ENCODE data around the gene C17orf67.

Gene C17orf67

GRCh38 chr17:56833809-56834379 is at the start of gene C17orf67, which contains the start of gene DGKE:
Gene C17orf67 (minus strand): TSS chr17:56833920. CDS start chr17:56815810, 18,110 bp downstream.
Gene DGKE (plus strand): TSS chr17:56834151. CDS start chr17:56834796, 645 bp downstream.
- DNase-seq (ENCODE audit: low read depth in 1 of 2, low spot score in 1 of 2) = peak; percentile 88 to 98
- TF ChIP-seq JUND (IDR thresholded peaks at IDR 0.05; ENCODE audit: low read depth) = no peak
- in situ Hi-C loops (cut with HindIII; ENCODE audit: low pct_unique_long_range_greater_than_20kb, low sequenced_read_pairs) = no loop called here

- in situ Hi-C loops (cut with HindIII; ENCODE audit: low pct_unique_long_range_greater_than_20kb, low sequenced_read_pairs) = no loop called here
- TF ChIP-seq JUND (IDR thresholded peaks at IDR 0.05; ENCODE audit: low read depth) = no peak
- DNase-seq (ENCODE audit: low read depth in 1 of 2, low spot score in 1 of 2) = no peak
These were observed 48.1 kb upstream of the C17orf67 start for GRCh38 chr17:56881685-56882295.

GRCh38 chr17:56880571-56880970 is 46.9 kb upstream of the C17orf67 start:
- TF ChIP-seq JUND (IDR thresholded peaks at IDR 0.05; ENCODE audit: low read depth) = no peak
- in situ Hi-C loops (cut with HindIII; ENCODE audit: low pct_unique_long_range_greater_than_20kb, low sequenced_read_pairs) = no loop called here
- DNase-seq (ENCODE audit: low read depth in 1 of 2, low spot score in 1 of 2) = no peak

- in situ Hi-C loops (cut with HindIII; ENCODE audit: low pct_unique_long_range_greater_than_20kb, low sequenced_read_pairs) = no loop called here
- TF ChIP-seq JUND (IDR thresholded peaks at IDR 0.05; ENCODE audit: low read depth) = no peak
- DNase-seq (ENCODE audit: low read depth in 1 of 2, low spot score in 1 of 2) = no peak
These were observed 46.4 kb upstream of the C17orf67 start for GRCh38 chr17:56880133-56880532.

GRCh38 chr17:56879280-56879679 is 45.6 kb upstream of the C17orf67 start:
- no peak for DNase-seq (ENCODE audit: low read depth in 1 of 2, low spot score in 1 of 2)
- in situ Hi-C loops (cut with HindIII; ENCODE audit: low pct_unique_long_range_greater_than_20kb, low sequenced_read_pairs) = no loop called here
- no peak for TF ChIP-seq JUND (IDR thresholded peaks at IDR 0.05; ENCODE audit: low read depth)

GRCh38 chr17:56876766-56877179 is 43.1 kb upstream of the C17orf67 start:
- DNase-seq (ENCODE audit: low read depth in 1 of 2, low spot score in 1 of 2) = no peak
- no peak for TF ChIP-seq JUND (IDR thresholded peaks at IDR 0.05; ENCODE audit: low read depth)
- in situ Hi-C loops (cut with HindIII; ENCODE audit: low pct_unique_long_range_greater_than_20kb, low sequenced_read_pairs) = no loop called here

GRCh38 chr17:56870081-56870651 is 36.4 kb upstream of the C17orf67 start:
- peak in 1 of 2 experiments; percentile 44 for DNase-seq (ENCODE audit: low read depth in 1 of 2, low spot score in 1 of 2)
- no peak for TF ChIP-seq JUND (IDR thresholded peaks at IDR 0.05; ENCODE audit: low read depth)
- in situ Hi-C loops (cut with HindIII; ENCODE audit: low pct_unique_long_range_greater_than_20kb, low sequenced_read_pairs) = no loop called here

- no peak for DNase-seq (ENCODE audit: low read depth in 1 of 2, low spot score in 1 of 2)
- in situ Hi-C loops (cut with HindIII; ENCODE audit: low pct_unique_long_range_greater_than_20kb, low sequenced_read_pairs) = no loop called here
These were observed 35.0 kb upstream of the C17orf67 start for GRCh38 chr17:56868716-56869115.

GRCh38 chr17:56867948-56868376 is 34.2 kb upstream of the C17orf67 start:
- TF ChIP-seq JUND (IDR thresholded peaks at IDR 0.05; ENCODE audit: low read depth) = no peak
- DNase-seq (ENCODE audit: low read depth in 1 of 2, low spot score in 1 of 2) = no peak
- in situ Hi-C loops (cut with HindIII; ENCODE audit: low pct_unique_long_range_greater_than_20kb, low sequenced_read_pairs) = no loop called here

More at GRCh38 chr17:56868716-56869115, 35.0 kb upstream of the C17orf67 start:
- TF ChIP-seq JUND (IDR thresholded peaks at IDR 0.05; ENCODE audit: low read depth) = no peak

GRCh38 chr17:56866496-56866895 is 32.8 kb upstream of the C17orf67 start:
- no peak for DNase-seq (ENCODE audit: low read depth in 1 of 2, low spot score in 1 of 2)
- in situ Hi-C loops (cut with HindIII; ENCODE audit: low pct_unique_long_range_greater_than_20kb, low sequenced_read_pairs) = no loop called here
- TF ChIP-seq JUND (IDR thresholded peaks at IDR 0.05; ENCODE audit: low read depth) = no peak

- TF ChIP-seq JUND (IDR thresholded peaks at IDR 0.05; ENCODE audit: low read depth) = no peak
- DNase-seq (ENCODE audit: low read depth in 1 of 2, low spot score in 1 of 2) = no peak
- in situ Hi-C loops (cut with HindIII; ENCODE audit: low pct_unique_long_range_greater_than_20kb, low sequenced_read_pairs) = no loop called here
These were observed 32.4 kb upstream of the C17orf67 start for GRCh38 chr17:56866076-56866475.

- in situ Hi-C loops (cut with HindIII; ENCODE audit: low pct_unique_long_range_greater_than_20kb, low sequenced_read_pairs) = no loop called here
- no peak for DNase-seq (ENCODE audit: low read depth in 1 of 2, low spot score in 1 of 2)
- TF ChIP-seq JUND (IDR thresholded peaks at IDR 0.05; ENCODE audit: low read depth) = no peak
These were observed 30.3 kb upstream of the C17orf67 start for GRCh38 chr17:56863974-56864373.

GRCh38 chr17:56861899-56862298 is 28.2 kb upstream of the C17orf67 start:
- in situ Hi-C loops (cut with HindIII; ENCODE audit: low pct_unique_long_range_greater_than_20kb, low sequenced_read_pairs) = no loop called here
- no peak for TF ChIP-seq JUND (IDR thresholded peaks at IDR 0.05; ENCODE audit: low read depth)
- no peak for DNase-seq (ENCODE audit: low read depth in 1 of 2, low spot score in 1 of 2)
